Measurements from ENCODE around the gene ZNF831.

The ZNF831 gene

GRCh38 chr20:59141818-59142581, 21.6 kb upstream of the ZNF831 start:
- DNase-seq: no peak

DNA sequence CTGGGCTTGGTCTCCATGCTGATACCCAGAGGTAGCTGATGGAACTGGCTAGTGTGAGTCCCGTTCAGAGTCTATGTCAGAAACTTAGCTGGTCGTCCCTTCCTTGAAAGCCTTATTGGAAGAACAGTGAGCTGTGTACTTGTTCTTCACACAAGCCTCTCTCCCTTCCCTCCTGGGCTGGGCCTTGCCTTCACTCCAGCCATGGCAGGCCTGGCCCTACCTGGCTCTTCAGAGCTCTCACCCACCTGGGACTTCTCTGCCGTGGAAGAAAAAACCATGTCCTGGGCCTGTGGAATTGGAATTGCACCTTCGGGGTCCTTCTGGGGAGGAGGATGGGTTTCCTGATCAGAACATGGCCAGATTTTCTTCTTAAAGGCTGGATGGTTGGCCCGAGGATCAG, 20.3 kb upstream of the ZNF831 start:
- no peak for DNase-seq

- DNase-seq: no peak
Measured at GRCh38 chr20:59144179-59144830, 19.3 kb upstream of the ZNF831 start.

GRCh38 chr20:59144831-59145196, 18.8 kb upstream of the ZNF831 start:
- no peak for DNase-seq

DNA sequence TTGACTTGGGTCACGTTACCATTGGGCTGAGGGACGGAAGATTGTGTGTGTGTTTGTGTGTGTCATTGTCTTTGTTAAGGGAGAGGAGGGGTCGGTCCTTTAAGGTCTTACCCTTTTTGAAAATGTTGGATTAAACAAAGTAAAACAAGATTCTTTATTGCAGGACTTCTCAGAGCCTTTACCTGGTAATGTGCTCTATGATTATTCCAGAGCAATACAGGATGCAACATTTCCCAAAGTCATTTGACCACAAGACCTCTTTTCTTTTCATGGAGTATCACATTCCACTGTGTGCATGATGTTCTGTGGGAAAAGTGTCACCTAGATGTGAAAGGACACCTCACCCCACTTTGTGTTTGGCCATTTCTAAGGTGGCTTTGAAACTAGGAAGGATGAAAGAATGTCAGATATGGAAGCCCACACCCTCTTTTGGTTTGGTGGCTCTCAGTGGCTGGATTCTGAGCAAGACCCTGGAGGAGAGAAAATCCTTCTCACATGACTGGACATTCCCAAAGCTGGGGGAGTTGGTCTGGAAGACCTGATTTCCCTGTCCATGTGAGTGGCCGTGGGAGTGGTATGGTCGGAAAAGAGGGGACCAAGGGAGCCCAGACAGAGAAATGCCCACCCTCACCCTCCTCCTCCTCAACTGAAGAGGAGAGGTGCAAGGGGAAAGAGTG, 18.2 kb upstream of the ZNF831 start:
- DNase-seq: no peak

DNA sequence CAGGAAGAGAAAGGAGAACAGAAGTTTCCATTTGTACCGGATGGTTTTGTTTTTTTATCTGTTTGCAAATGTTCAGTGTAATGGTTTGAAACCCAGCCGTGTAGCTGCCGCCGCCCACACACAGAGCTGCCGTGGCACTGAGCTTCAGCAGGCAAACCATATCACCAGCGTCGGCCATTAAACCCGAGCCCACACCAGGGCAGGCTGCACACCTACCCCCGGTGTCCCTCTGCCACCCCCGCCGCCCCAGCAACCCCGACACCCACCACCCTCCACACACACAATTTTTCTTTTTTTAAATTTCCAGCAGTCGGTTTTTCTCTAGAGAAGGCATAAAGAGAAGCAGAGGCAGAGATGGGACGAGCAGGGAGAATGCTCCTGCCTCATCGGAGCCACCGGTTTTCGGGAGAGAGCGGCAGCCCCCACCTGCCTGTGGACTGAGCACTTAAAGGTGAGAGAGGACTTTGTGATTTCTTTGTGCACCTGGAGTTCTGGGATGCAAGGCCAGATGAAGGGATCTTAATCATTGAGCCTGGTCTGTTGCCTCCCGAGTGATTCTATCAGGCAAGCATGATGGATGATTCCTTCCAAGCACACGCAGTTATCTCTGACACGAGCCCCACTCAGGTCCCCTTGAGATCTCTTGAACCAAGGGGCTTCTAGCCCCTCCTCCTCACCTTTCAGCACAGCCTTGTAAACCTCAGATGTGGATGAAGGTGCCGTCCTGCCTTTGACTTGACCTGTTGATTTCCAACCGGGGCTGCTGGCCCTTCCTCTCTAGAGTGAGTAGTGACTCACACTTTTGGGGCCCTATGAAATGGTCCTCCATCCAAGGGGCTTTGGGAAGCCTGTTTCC, 17.5 kb upstream of the ZNF831 start:
- DNase-seq: no peak

DNA sequence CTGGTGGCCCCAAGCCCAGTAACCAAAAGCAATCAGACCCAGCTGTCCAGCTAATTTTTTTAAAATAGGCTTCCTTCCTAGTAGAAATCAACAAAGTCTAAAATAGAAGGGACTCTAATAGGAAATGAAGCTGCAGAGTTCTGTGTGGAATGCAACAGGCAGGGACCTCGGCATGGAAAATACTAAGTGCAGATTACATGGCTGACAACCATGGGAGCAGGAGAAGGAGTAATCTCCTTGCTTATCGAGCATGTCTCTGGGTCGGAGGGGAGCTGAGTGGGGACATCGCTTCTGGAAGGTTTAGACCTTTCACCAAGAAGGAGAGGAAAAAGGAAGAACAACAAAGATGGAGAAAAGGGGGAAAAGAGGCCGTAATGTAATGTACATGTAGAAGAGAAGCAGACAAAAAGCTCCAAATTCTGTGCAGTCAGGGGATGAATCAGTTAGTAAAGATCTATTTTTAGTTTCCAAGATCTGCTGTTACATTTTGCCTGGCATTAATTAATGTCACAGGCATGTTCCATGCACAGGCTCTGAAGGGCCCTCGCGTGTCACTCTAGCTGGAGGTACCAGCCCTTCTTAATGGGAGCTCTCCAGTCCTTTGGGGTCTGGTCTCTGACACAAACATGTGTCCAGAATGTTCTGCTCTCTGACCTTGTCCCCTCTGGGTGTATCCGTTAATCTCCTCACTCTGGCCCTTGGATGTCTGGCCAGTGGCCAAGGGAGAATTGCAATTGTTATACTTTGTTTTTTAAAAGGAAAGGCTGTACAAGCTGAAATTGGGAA, 16.6 kb upstream of the ZNF831 start:
- no peak for DNase-seq

DNA sequence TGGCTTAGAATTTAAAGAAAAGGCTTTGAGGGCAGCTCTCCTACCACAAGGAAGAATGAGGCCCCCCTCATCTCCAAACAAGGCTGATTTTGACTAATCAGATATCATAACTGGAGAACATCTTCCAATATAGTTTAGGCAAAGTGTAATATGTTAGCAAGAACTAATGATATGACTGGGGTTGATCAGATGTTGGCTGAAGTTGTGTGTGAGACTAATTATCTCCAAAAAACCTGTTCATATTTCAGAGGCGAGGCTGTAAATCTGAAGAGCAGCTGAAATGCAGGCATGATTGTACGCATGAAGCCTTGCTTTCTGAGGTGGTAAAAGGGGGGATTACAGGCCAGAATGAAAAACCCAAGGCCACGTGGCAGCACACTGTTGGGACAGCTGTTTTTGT, 16.0 kb upstream of the ZNF831 start:
- no peak for DNase-seq

GRCh38 chr20:59148701-59149493, 14.7 kb upstream of the ZNF831 start:
- no peak for DNase-seq

GRCh38 chr20:59149678-59150504, 13.7 kb upstream of the ZNF831 start:
- DNase-seq: no peak

DNA sequence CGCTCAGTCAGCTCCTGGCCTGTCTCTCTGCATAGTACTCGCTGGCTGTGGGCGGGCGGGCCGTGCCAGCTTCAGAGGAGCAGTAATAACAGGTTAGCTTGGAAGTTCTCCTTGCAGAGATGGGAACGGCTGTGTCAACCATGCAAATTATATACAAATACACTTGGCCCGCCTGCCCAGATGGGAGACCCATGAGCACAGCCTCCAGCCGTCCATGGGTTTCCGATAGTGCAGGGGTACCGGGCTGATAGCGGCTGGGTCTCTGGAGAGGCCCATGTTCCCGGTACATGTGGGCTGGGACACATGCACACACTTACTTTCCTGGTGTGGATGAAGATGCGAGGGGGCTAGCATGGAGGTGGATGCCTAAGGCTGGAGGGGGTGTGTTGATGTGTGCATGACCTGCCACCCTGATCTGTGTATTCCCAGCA, 12.8 kb upstream of the ZNF831 start:
- DNase-seq: no peak

DNA sequence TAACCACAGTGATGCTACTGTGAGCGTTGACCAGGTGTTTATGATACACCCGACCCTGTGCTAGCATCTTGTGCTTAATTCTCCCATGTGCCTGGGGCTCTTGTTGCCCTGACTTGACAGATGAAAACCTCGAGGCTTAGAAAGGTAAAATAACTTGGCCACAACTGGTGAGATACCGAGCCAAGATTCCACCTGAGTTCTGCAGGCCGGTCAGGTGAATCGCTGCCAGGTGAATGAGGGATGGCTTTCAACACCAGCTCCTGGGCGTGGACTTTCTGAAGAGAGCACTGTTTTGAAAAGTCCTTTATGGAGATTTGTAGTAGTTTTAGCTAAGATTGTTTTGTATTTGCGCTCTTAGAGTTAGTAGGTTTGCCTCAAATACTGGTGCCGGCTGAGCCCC, 12.2 kb upstream of the ZNF831 start:
- no peak for DNase-seq

DNA sequence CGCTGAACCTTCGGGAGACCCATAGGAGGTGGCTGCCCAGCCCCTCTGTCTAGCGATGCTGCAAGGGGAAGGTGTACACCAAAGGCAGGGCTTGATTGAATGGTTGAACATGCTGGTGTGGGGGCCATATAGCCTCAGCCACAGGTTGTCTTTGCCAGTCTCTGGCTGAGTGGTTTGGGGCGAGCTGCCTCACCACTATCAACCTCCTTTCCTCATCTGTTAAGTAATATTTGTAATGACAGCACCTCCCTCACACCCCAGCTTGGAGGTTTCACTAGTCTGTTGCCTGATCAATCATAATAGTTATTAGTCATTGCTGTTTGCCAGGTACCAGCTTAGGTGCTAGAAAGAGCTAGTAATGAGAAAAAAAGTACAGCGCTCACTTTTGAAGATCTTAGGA, 11.8 kb upstream of the ZNF831 start:
- DNase-seq: no peak

GRCh38 chr20:59152559-59153354, 10.9 kb upstream of the ZNF831 start:
- DNase-seq: peak; percentile 82

GRCh38 chr20:59153355-59153681, 10.3 kb upstream of the ZNF831 start:
- no peak for DNase-seq

DNA sequence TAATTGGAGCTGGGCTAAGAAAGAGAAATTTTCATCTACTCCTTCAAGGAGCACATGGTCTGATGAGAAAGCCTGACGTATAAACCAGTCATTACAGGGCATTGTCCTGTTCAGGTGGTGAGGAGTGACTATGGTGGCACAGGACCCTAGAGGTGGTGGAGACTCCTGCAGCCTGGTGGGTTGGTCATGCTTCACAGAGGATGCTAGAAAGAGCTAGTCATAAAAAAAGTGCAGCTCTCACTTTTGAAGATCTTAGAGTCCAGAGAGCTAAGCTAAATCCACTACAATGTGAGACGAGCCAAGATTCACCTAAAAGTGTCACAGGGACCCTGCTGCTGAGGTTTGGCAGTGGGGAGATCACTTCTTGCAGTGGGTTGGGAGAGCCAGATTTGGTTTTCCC, 9.8 kb upstream of the ZNF831 start:
- no peak for DNase-seq

GRCh38 chr20:59154317-59155013, 9.2 kb upstream of the ZNF831 start:
- no peak for DNase-seq

DNA sequence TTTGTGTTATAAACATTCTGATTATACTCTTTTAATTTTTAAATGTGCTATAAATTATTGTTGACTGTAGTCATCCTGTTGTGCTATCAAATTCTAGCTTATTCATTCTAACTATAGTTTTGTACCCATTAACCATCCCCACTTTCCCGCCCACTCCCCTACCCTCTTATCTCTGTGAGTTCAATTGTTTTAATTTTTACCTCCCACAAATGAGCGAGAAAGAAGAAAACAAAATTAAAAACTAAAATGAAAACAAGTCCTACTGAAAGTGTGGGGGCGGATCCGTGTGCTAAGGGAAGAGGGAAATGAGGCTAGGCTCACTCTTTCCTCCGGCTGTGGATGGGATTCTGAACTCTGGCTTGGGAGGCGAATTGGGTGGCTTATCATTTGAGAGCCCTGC, 6.6 kb upstream of the ZNF831 start:
- no peak for DNase-seq

DNA sequence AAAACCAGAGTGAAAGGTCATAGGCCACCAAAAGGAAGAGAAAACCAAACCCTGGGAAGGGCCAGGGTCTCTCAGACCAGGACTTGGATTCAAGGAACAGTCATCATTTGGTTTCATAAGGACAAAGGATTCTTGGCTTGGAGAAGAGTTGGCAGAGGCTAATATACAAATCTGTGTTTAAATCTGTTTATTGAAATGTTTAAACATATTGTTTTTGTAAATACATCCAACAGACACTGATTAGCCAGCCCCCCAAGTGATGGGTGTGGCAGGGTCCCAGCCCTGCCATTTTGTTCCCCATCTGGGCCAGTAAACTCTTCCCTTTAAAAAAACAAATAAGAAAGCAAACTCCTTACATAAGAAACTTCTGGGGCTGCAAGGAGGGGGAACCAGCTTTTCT, 6.1 kb upstream of the ZNF831 start:
- no peak for DNase-seq

All from NCI-H1436 (cell line).